Daoy (cell line): Measurements from ENCODE around the gene AGO1. TPM values are rescaled to one million over a fixed set of nuclear protein-coding genes. Genes with fewer than 3 reads are reported as not detected.
"Not testable (repeated sequence)": the region's sequence is repeated elsewhere in the genome, so short reads cannot be mapped to it uniquely, and the experiment has no call there.

Experiments
- DNase-seq: peaks from one replicate; pipeline ENCODE4 v3.0.0-alpha.2; 2015; ENCODE audit warnings: low read depth
- total RNA-seq: library from RNA; depleted of rRNA; stranded (reverse); fragments of >200 nt; shearing (Covaris generic); gene quantifications from 2 replicates; pipeline ENCODE4 v1.2.3, GENCODE V29; 2014

Gene AGO1
- total RNA-seq, 1 experiment from 2014 or later = 7.9 TPM

DNA sequence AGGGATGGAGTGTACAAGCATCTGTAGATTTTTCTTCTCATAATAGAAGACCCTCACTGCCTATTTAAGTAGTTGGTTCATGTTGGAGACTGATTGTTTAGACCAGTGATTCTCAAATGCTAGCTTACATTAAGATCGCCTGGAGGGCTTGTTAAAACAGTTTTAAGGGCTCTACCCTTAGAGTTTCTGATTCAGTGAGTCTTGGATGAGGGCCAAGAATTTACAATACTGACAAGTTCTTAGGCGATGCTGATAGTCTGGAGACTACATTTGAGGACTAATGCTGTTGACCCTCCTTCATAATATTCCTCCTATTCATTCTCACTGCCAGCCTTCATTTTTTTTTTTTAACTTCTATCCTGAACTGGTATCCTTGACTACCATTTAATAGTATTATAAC lies 32.7 kb downstream of the AGO1 start:
- no peak for DNase-seq

DNA sequence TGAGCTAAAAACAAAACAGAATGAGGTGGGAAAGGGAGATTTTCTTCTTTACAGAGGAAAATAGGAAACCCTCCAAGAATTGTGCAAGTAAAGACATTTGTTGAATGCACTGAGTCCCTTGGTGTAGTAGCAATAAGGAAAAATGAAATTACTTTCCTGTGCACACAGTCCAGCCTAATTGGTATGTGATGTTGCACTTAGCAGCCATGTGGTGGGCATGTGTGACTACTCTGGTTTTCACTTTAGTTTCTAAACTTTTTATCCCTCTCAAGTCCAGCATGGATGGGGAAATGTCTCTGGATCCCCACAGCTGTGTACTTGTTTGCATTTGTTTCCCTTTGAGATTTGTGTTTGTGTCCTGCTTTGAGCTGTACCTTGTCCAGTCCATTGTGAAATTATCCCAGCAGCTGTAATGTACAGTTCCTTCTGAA lies 40.8 kb downstream of the AGO1 start:
- DNase-seq = no peak

DNA sequence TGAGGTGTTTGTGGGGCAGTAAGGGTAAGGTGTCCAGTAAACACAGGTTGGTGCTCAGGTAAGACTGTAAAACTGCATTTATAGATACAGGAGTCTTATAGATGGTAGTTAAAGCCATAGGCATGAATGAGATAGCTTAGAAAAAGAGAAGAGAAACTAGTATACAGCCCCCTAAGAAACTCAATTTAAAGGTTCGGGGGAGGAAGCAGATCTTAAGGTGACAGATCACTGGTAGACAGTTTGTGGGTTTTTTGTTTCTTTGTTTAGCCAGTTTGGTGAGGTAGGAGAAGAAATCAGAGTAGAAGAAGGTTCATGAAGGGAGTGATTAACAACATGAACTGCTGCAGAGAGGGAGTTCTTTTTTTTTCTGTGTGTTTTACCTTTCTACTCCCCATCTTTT lies 41.8 kb downstream of the AGO1 start:
- no peak for DNase-seq

DNA sequence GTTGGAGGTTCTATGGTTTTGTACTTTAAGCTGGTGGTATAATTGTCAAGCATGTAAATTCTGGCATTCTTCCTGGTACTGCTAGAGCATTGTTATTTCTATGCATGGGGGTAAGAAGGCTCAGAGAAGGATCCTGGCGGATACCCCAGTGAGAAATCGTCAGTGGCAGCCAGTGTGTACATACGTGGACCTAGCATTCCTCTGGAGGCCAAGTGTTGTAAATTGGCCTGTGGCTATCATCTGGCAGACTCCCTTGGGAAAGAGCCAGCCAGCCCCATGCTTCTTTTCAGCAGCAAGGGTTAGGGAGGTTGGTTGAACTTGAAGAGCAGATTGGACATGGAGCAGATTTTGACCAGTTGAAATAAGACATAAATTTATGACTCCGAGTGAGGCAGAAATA lies 42.7 kb downstream of the AGO1 start:
- DNase-seq = no peak

DNA sequence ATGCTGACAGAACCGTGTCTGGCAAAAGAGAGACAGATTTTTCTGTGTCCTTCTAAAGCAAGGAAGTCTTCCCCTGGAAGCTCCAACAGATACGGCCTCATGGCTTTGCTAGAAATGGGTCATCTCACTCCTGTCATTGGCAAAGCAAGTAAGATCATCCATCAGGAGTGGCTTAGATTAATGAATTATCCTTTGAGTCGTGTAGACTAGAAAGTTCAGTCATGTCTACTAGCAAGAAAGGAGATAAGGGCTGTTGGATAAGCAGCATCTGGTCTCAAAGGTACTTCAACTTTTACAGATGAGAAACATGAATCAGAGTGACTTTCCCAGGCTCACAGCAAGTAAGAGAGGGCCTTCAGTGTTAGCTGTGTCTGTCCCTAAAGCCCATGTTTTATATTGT lies 44.5 kb downstream of the AGO1 start:
- DNase-seq = no peak

DNA sequence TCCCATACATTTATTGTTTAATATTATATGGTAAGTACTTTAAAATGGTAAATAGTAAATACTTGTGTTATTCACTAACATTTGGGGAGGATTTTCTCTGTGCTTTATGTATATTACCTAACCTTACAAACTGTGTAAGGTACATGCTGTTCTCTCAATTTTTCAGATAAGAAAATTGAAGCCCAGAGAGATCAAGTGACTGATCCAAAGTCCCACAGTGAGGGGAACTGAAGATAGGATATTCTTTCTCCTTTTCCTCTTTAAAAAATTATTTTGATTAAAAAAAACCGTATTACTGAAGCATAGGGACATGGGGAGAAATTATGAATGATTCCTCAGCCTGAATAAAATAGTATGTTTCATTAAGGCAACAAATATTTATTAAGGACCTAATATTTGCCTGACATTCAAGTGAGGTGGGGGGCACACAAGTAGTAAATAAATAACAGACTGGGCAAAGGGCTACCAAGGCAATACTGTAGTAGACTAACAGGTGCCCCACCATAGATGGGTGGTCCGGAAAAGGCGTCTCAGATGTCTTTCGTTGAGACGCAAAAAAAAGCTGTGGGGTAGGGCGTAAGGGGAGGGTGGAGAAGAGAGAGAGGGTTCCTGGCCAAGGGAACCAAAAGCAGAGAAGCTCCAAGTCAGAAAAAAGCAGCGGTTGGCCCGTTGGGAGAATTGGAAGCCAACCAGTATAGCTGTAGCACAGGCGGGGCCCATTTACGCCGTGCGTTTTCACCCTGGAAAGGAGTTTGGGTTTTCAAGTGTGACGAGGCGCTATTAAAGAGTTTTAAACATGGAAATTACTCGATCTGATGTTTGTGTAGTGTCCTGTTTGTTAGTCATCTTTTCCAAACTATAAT lies 47.0 kb downstream of the AGO1 start:
- peak; percentile 64 for DNase-seq

- DNase-seq = peak; percentile 95
Observed at GRCh38 chr1:35930593-35931445, 47.8 kb downstream of the AGO1 start, which contains the start of gene AGO3. Gene AGO3, plus strand, starts transcription at chr1:35931105. Its CDS starts 322 bp downstream, at chr1:35931427.

DNA sequence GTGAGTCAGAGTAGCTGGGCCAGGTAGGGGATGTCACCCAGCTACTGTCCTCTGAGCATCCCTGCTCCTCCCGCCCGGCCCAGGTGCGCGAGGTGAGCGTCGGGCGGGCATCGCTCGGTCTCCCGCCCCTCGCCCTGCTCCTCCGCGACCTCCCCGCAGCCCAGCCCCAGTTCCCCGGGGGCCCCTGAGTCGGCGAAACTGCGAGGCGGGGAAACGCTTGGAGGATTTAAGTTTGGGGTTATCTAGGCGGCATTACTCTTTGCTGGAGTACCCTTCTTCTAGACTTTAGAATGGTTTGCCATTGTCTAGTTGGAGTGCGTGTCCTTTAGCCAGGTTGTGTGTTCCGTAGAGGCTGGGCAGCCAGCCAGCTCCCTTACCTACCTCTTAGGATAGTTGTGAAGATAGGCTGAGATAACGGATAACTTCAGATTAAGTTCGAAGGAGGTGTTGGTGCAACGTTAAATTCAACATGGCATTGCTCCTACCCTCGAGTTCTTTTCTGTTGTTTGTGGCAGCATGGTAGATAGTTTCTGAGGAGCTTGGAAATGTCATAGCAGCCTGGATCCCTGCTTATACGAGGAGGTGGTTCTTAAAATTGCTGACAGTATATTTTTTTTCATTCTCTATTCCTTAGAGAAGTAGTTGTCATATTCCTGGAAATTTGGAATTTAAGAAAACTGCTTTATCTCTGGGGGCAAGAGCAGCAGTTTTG lies 48.6 kb downstream of the AGO1 start:
- DNase-seq = peak; percentile 12

DNA sequence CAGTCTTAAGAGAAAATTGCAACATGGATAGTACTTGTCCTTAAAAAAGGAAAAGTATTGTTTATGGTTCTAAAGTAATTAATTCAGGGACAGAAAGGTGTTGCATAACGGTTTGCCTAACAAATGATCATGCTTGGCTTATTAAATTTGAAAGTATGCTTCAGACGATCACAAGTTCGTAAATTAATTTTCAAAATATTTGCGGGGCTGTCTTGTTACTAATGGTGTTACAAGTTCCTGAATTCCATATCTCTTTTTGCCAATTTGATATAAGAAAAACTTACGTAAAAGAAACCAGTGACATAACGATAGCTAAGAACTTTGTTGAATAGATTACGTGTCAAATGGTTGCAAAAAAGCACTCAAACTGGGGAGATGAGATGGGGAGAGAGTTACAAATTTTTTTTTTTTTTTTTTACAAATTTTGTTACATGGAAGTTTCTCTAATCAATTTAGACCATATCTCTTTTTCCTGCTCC lies 49.2 kb downstream of the AGO1 start:
- no peak for DNase-seq

GRCh38 chr1:35932941-35933340 lies 49.9 kb downstream of the AGO1 start:
- DNase-seq = no peak

GRCh38 chr1:35935442-35936388 lies 52.7 kb downstream of the AGO1 start:
- DNase-seq = no peak

GRCh38 chr1:35936838-35937237 lies 53.8 kb downstream of the AGO1 start:
- no peak for DNase-seq

DNA sequence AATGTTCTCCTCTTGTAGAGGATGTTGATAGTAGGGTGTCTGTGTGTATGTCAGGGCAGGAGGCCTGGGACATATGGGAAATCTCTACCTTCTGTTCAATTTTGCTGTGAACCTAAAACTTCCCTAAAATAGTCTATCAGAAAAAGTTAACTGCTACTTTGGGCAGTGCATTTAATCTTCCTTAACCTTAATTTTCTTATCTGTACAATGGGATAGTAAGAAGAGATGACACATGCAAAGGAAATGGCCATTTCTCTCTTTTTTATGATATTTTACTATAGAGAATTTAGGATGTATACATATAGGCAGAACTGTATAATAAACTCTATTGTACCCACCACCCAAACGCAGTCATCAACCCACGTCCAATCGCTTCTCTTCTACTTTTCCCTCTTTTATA lies 56.5 kb downstream of the AGO1 start:
- no peak for DNase-seq

- DNase-seq = no peak
Observed at GRCh38 chr1:35945327-35945726, 62.3 kb downstream of the AGO1 start.

DNA sequence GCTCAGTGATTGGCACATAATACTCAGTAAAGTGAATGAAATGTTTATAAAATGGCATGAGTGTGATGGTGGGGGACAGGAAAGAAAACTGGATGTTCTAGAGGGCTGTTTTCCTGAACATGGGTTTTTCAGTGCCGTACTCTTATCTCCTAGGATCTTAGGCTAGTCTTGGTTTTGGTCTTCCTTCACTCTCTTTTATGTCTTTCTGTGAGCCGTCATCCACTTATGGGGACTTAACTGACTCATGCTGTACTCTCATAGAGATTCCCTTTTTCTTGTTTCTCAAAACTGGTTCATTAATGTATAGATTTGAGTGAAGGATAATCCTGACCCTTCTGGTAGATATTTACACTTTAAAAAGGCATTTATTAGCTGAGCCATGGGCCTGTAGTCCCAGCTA lies 64.5 kb downstream of the AGO1 start:
- DNase-seq = no peak

DNA sequence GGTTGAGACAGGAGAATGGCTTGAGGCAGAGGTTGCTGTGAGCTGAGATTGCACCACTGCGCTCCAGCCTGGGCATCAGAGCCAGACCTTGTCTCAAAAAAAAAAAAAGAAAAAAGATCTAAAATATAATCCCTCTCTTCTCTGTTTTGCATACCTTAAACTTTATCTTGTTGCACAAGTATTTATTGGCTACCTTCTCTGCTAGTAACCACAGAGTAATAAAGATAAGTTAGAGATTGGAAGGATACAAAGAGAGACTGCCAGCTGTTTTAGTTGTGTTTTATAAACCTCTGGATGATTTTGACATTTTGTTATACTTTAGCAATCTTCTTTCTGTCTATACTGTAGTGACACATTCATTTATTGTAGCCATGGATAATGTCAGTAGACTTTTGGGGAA lies 75.5 kb downstream of the AGO1 start:
- DNase-seq = no peak

- DNase-seq = no peak
Observed at GRCh38 chr1:35959304-35959703, 76.3 kb downstream of the AGO1 start.

GRCh38 chr1:35962952-35963351 lies 79.9 kb downstream of the AGO1 start:
- no peak for DNase-seq

- not testable (repeated sequence) for DNase-seq
Observed at GRCh38 chr1:35964277-35964676, 81.3 kb downstream of the AGO1 start.

DNA sequence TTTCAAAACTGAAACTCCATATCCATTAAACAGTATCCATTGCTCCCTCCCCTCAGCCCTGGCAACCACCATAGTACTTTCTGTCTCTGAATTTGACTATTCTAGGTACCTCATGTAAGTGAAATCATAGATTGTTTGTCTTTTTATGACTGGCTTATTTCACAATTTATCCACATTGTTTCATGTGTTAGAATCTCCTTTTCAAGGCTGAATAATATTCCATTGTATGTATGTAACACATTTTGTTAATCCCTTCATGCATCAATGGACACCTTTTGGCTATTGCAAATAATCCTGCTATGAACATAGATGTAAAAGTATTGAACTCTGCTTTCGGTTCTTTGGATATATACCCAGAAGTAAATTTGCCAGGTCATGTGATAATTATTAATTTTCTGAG lies 85.4 kb downstream of the AGO1 start:
- no peak for DNase-seq

- no peak for DNase-seq
Observed at GRCh38 chr1:35971601-35972000, 88.6 kb downstream of the AGO1 start.
